Activated CD4-positive, CD25-positive, alpha-beta regulatory T cell treated with anti-CD3 and anti-CD28 coated beads, Interleukin-2, amount 50 U/mL, for 16 hours (primary cell): ENCODE data around the gene KRT33A.
"Not testable (repeated sequence)": the region's sequence is repeated elsewhere in the genome, so short reads cannot be mapped to it uniquely, and the experiment has no call there.

Experiments used
- DNase-seq: peaks from one replicate; pipeline ENCODE4 v3.0.0-alpha.2; 2020; ENCODE audit warnings: low read depth, low spot score

The KRT33A gene

DNA sequence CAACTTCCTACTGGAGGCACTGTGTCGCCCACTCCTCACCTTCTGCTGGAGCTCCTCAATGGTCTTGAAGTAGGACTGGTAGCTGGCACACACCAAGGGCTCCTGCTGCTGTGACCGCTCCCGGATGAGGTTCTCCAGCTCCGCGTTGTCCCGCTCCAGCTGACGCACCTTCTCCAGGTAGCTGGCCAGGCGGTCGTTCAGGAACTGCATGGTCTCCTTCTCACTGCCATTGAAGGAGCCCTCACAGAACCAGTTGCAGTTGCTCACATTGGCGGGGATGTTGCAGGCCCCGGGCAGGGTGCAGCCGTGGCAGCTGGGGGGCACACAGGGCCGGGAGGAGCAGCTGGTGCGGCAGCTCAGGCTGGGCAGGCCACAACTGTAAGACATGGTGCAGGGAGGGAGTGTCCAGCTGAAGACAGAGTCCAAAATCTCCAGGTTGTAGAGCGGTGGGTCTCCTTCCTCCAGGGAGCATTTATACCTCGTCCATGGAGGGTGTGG is at the start of gene KRT33A:
TSS of gene KRT33A (minus strand) at position 448 of the 498 bp plus-strand sequence. CDS start at position 387, 61 bp downstream.
- not testable (repeated sequence) for DNase-seq

DNA sequence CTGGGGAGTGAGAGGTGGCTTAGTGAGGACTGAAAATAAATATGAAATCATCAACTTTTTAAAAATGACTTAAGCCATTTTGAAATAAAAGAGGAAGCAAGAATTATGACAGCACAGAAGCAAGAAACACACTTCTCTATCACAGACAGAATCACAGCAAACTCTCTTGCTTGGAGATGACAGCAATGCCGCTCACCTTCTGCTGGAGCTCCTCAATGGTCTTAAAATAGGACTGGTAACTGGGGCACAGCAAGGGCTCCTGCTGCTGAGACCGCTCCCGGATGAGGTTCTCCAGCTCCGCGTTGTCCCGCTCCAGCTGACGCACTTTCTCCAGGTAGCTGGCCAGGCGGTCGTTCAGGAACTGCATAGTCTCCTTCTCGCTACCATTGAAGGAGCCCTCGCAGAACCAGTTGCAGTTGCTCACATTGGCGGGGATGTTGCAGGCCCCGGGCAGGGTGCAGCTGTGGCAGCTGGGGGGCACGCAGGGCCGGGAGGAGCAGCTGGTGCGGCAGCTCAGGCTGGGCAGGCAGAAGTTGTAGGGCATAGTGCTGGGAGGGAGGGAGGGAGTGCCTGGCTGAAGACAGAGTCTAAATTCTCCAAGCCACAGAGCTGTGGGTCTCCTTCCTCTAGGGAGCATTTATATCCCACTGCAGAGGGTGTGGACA is 46.5 kb upstream of the KRT33A start, which contains the start of gene KRT31:
TSS of gene KRT31 (minus strand) at position 613 of the 665 bp plus-strand sequence. CDS start at position 544, 69 bp downstream.
- no peak for DNase-seq

DNA sequence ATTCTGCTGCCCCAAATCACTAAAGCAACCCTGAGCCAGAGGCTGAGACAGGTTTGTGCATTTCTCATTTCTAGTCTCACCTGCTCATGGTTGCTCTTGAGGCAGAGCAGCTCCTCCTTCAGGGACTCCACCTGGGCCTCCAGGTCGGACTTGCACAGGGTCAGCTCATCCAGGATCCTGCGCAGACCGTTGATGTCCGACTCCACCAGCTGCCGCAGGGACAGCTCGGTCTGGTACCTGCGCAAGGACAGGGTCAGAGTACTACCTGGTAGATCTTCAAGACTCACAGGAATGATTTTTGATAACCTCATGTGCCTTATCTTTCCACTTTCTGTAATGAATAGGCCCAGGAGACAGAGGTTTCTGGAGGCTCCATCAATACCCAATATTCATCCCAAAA is 45.7 kb upstream of the KRT33A start:
- DNase-seq: no peak

DNA sequence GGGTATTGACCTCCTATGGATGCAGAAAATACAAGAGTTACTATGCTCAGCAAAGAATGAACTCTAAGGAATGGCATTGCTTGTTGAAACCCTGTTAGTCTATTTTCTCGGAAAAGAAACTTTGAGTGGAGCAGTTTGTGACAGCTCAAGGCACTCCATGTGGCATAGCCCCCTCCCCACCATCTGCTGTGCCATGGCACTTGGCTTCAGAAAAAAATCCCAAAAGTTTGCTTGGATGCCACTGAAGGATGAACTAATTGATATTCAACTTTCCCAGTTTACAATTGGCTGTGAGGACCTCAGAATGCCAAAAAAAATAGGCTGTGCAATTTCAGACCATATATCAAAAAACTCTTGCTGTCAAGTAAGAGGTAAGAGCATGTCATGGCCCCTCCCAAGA is 45.0 kb upstream of the KRT33A start:
- DNase-seq: no peak

DNA sequence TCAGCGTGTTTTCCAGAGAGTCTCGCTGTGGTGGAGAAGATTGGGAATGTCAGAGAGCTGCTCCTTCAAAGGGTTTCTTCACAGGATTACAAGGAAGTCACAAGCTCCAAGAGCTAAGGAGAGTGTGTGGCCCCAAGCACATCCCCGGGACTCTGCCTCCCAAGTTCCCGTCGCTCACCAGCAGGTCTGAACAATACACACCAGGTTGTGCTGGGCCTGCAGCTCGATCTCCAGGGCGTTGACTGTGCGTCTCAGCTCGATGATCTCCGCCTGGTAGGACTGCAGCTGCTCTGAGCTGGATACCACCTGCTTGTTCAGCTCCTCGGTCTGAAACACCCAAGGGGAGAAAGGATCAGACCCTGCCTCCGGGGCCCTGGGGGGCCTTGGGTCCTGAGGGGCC is 44.4 kb upstream of the KRT33A start:
- DNase-seq: not testable (repeated sequence)

DNA sequence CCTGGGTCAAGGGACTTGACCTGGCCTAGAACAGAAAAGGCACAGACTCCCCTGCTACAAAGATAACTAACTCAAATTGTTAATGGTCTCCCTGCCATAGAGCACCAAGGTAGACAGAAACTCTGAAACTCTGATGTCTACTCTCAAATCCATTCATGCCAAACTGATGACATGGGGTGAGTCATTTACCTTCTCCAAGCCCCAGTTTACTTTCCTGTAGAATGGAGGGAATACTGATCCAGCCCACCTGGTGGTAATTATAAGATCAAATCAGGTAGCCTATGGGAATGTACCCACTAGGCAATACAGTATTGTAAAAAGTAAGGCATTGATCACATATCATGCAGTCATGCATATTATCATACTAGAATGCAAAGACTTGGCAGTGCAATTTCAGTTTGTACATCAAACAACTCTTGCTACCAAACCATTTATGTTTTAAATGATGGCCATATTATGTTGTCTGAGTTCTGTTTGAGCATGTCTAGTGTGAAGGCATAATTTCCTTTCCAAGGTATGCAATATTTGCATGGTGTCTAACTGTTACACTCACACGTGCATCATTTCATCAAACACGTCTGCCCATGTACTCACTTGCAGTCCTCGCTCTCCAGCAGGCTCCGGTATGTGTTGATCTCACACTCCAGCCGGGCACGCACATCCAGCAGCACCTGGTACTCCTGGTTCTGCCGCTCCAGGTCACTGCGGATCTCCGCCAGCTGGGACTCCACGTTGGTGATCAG is 43.8 kb upstream of the KRT33A start:
- DNase-seq: no peak

DNA sequence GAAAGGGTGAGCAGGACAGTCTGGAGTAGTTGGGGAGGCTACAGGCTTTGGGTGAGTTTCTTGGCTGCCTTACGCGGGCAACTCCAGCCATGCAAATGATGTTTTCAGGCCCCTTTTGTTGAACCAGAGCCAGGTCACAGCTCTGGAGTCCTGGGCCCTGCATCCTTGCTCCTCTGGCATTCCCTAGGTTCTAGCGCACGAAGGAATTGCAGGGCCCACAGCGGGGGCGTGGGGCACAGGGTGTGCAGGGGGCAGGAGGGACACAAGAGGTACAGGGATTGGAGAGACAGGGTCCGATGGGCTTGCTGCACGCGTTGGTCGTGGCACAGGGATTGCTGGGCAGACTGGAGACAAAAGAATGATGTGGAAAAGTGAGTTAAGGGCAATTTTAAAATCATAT is 43.2 kb upstream of the KRT33A start:
- no peak for DNase-seq

DNA sequence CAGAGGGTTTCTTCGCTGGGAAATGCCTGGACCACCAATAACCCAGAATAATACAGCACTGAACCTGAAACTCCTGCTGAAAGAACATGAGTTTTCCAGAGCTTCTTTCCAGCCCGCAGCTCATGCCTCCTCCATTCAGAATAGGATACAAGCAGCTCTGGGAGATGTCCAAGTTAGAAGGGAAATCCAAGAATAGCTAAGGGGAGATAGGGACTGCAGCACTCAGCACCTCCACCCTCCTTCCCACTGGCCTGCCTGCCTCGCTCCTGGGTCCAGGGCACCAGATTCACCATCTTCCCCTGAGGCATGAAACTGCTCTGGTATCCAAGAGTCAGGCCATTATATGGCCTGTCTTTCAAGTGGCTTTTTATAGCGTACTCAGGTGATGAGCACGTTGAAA is 42.7 kb upstream of the KRT33A start:
- DNase-seq: no peak

DNA sequence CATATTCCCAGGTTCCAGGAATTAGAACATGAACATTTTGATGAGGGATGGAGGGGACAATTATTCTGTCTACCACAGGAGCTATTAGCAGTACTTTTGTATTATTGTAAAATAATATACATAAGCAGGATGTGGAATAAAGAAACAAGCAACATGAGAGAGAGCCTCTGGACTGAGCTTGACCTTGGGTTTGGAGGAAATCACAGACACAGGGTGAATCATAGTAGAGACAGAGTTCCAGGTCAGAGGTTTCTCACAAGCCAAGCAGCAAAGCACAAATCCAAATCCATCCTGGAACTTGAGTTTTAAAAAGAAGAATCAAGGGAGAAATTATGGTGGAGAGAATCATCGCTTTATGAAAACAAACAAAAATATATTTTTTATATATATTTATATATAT is 41.6 kb upstream of the KRT33A start:
- DNase-seq: no peak

DNA sequence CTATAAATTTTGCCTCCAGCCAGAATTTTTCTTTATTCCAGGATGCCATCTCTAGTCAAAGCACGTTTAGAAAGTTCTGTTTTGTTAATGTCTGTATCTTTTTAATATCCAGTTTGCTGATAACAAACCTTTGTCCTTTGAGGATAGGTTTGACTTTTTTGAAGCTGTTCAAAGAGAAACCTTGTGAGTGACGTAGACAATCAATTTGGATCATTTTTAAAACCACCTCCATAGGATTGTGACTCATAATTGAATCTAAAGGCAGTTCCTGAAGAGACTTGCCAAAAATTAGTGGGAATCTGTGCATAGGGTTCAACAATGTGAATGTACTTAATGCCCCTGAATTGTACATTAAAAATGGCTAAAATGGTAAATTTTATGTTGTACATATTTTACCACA is 40.9 kb upstream of the KRT33A start:
- no peak for DNase-seq

DNA sequence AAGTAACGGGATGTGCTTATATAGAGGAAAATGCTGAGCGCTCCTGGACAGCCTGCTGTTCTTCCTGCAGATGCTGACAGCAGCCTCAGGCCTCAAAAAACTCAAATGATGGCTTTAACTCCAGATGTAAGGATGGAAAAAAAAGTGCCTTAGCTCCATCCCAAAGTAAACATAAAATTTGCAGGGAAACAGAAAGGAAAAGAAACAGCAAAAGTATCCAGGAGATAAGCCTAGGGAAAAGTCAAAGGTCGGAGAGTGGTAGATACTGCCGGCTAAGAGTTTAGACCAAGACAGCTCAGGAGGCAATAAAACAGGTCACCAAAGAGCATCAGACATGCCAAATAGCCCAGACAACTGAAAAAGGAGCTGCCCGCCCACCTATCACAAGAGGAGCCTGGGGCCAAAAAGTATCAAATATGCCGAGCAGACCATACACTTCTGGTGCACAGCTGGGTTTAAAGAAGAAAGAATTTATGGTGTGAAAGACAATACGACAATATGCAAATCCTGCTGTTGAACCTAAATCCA is 39.8 kb upstream of the KRT33A start:
- DNase-seq: no peak

DNA sequence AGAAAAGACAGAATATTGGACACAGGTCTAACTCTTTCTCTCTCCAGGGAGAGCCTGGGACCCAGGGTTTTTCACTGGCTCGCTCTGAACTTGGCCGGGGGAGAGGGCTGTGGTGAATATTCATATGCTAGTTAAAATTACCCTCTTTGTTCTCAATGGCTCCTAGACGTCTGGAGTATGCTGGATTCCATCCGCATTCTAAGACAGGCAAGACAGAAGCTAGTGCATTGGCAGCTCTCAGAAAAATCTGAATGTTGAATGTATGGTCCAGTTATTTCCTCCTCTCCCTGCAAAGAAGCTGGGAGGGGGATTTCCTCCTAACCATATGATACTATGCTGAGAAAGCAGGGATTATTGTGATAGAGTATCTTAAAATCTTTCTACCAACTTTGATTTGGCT is 37.0 kb upstream of the KRT33A start:
- DNase-seq: no peak

DNA sequence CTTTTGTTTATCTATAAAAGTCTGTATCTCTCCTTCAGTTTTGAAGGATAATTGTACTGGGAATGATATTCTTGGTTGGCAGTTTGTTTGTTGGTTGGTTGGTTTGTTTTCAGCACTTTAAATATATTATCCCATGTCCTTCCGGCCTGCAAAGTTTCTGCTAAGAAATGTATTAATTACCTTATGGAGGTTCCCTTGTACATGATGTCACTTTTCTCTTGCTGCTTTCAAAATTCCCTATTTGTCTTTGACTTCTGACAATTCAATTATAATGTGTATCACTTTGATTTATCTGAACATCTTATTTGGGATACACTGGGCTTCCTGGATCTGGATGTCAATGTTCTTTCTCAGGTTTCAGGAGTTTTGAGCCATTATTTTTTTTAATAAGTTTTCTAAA is 35.6 kb upstream of the KRT33A start:
- DNase-seq: no peak

DNA sequence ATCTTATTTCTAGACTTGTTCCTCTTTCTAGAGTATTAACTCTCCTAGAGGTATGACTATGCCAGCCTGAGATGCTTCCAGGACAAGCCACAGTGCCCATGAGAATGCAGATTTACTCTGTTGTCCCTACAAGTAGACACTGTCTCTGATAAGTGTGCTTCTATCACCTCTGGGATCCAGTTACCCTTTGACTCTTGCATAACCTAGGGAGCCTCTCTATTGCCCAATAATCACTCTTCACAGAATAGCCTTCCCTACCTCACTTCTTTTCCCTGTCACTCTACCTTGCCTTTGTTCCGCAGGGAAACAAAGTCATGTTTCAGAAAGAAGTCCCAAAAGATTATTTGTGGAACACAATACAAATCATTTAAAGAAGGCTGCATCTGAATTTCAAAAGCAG is 33.1 kb upstream of the KRT33A start:
- DNase-seq: no peak

DNA sequence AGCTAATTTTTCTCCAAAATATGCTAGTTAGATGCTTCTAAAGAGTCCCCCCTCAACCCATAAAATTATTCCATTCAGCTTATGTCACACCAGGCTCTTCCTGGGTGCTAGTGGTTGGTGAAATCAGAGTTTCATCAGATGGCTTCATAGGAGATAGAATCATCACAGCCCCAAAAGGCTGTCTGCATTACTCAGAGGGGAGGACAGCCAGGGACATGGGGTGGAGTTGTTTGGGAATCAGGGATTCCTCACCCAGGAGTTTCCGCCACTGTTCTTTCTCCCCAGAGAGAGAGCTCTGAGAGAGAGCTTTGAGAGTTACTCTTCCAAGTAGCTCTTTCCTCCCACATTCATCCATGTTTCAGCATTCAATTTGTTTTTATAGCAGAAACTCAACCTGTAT is 31.8 kb upstream of the KRT33A start:
- no peak for DNase-seq

DNA sequence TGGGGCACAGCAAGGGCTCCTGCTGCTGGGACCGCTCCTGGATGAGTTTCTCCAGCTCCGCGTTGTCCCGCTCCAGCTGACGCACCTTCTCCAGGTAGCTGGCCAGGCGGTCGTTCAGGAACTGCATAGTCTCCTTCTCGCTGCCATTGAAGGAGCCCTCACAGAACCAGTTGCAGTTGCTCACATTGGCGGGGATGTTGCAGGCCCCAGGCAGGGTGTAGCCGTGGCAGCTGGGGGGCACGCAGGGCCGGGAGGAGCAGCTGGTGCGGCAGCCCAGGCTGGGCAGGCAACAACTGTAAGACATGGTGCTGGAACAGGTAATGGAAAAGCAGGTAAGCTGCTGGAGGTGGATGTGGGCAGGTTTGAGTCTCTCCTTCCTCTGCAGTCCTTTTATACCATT is 31.3 kb upstream of the KRT33A start, which contains the start of gene KRT34:
TSS of gene KRT34 (minus strand) at position 364 of the 400 bp plus-strand sequence. CDS start at position 304, 60 bp downstream.
- DNase-seq: not testable (repeated sequence)

DNA sequence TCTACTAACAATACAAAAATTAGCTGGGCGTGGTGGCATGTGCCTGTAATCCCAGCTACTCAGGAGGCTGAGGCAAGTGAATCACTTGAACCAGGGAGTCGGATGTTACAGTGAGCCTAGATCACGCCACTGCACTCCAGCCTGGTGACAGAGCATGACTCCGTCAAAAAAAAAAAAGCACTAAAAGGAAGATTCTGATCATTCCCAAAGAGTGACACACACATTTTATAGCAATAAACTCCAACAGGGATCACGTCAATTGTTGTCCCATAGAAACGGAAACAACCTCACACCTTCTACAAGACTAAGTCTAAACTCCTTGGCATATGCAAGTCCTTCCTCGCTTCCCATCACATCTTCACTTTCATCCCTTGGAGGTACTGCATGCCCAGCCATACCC is 29.5 kb upstream of the KRT33A start:
- not testable (repeated sequence) for DNase-seq

DNA sequence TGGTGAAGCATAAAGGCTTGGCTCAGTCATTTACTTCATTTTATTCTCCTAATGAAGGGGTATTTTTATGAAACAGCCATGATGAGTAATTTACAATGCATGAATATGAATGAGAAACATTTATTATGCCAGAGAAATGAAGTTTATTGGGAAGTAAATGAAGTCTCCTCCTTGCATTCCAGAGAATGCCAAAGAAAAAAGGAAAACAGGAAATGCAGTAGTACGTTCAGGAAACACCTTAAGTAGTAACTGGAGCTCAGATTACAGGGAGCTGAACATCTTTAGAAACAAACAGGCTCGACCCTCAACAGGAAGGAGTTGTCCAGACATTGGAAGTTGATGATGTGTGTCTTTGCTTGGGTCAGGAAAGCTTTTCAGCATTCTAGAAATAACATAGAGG is 26.9 kb upstream of the KRT33A start:
- DNase-seq: no peak

DNA sequence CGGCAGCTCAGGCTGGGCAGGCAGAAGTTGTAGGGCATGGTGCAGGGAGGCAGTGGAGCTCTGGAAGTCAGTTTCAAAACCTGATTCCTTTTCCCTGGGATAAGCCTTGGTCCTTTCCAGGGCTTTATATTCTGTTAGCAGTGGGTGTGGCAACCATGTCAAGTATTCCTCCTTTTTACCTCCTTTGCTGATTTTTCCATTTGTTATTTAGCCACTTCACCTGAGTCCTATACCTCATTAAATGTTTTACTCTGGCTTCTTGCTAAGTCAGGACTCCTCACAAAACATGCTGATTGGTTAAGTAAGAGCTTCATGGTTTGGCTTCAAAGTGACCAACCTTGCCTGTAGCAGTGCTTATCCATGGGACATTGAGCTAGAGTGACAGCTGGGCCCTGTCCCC is 19.1 kb upstream of the KRT33A start, which contains the start of gene KRT33B:
TSS of gene KRT33B (minus strand) at position 101 of the 400 bp plus-strand sequence. CDS start at position 38, 63 bp downstream.
- DNase-seq: no peak

DNA sequence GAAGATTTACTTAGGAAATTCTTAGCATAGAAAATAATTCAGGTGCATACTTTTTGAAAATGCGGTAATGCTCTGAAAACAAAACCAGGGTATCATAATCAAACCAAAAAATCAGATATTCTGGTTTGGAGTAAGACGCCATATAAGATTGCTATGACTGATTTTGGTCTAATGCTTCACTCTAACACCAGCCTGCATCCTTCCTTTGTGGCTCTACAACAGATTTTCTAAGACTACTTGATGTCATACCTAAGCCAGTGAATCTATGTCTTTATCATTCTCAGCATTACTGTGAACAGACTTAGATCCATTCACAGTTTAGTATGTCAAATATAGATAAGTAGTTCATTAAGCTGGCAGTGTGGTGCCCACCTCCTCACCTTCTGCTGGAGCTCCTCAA is 18.4 kb upstream of the KRT33A start:
- no peak for DNase-seq

DNA sequence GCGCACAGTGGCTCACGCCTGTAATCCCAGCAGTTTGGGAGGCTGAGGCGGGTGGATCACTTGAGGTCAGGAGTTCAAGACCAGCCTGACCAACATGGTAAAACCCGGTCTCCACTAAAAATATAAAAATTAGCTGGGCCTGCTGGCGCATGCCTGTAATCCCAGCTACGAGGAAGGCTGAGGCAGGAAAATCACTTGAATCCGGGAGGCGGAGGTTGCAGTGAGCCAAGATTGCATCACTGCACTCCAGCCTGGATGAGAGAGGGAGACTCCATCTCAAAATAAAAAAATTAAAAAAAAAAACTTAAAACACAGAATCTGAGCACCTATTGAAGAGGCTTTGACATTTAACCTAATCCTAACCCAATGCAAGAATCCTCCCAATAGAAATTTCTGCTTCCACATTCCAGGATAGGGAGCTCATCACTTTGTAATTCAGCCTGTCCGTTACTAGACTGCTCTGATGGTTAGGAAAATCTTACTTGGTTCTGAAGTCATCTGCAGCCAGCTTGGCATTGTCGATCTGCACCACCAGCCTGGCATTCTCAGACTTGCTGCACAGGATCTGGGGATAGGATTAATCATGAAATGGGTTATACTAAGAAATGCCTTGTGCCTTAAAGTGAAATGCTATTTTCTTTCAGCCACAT is 16.9 kb upstream of the KRT33A start:
- DNase-seq: no peak

DNA sequence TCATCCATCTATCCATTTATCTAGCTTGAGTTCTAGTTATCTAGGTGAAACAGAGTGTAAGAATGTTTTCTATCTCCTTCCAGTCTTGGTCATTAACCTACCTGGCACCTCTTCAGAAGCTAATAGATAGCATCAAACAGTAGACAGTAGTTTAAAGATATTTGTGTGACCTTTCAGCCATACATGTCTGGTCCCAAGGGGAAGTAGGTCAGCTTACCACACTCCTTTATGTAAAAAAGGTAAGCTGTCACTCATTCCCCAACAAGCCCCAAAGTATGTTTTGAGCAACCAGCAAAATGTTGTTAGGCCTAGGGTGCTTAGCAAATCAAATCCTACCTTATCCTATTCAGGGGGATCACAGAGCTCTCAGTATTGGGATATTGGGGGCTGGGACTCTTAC is 15.4 kb upstream of the KRT33A start:
- DNase-seq: no peak
